Endodermal cell (in vitro differentiated cells): ENCODE results near the gene GPER1. TPM values are rescaled to one million over a fixed set of nuclear protein-coding genes. Genes with fewer than 3 reads are reported as not detected.

Experiments used
- DNase-seq: peaks from one replicate; pipeline ENCODE4 v3.0.0-alpha.2; 2017
- H3K27ac ChIP-seq: 2 replicates; pipeline ENCODE4 v1.5.1; 2013; ENCODE audit warnings: mild to moderate bottlenecking, low read depth, low read length, moderate library complexity
- H3K27me3 ChIP-seq: 2 replicates; pipeline ENCODE4 v1.6.1; 2013; ENCODE audit warnings: mild to moderate bottlenecking, low read length, moderate library complexity; ENCODE audit not compliant: insufficient read depth, control insufficient read depth, poor library complexity, severe bottlenecking
- H3K36me3 ChIP-seq: 2 replicates; pipeline ENCODE4 v1.7.0; 2013; ENCODE audit warnings: mild to moderate bottlenecking, low read length, moderate library complexity; ENCODE audit not compliant: control insufficient read depth, insufficient read depth
- H3K4me1 ChIP-seq: one replicate; pipeline ENCODE4 v1.7.0; 2013; ENCODE audit warnings: low read length; ENCODE audit not compliant: control insufficient read depth, insufficient read depth
- H3K4me3 ChIP-seq: 2 replicates; pipeline ENCODE4 v1.5.1; 2013; ENCODE audit warnings: mild to moderate bottlenecking, low read length, moderate library complexity
- H3K9ac ChIP-seq: 2 replicates; pipeline ENCODE4 v1.6.1; 2013; ENCODE audit warnings: mild to moderate bottlenecking, low read length, moderate library complexity; ENCODE audit not compliant: poor library complexity, severe bottlenecking; ENCODE audit errors: extremely low read depth
- H3K9me3 ChIP-seq: 2 replicates; pipeline ENCODE4 v1.6.1; 2013; ENCODE audit warnings: mild to moderate bottlenecking, low read length, moderate library complexity; ENCODE audit not compliant: control insufficient read depth
- H3K27ac Mint-ChIP-seq: 2 replicates; pipeline ENCODE4 v1.8.0; 2020; ENCODE audit warnings: mixed read lengths
- H3K27me3 Mint-ChIP-seq: 2 replicates; pipeline ENCODE4 v1.8.0; 2021; ENCODE audit warnings: mild to moderate bottlenecking, mixed read lengths; ENCODE audit not compliant: insufficient read depth
- H3K36me3 Mint-ChIP-seq: 2 replicates; pipeline ENCODE4 v1.8.0; 2020; ENCODE audit warnings: low read depth, mixed read lengths
- H3K4me1 Mint-ChIP-seq: 2 replicates; pipeline ENCODE4 v1.8.0; 2020; ENCODE audit warnings: mixed read lengths
- H3K4me3 Mint-ChIP-seq: 2 replicates; pipeline ENCODE4 v1.8.0; 2020; ENCODE audit warnings: mild to moderate bottlenecking, moderate library complexity, mixed read lengths
- H3K9me3 Mint-ChIP-seq: 2 replicates; pipeline ENCODE4 v1.8.0; 2020; ENCODE audit warnings: mild to moderate bottlenecking, mixed read lengths
- WGBS, 2 experiments: methylation state at CpG; one replicate each; pipeline versions ENCODE4 v1.1.5 to v1.1.7; 2013; ENCODE audit warnings: missing lambda C conversion rate in 2 of 2, mixed read lengths in 1 of 2; ENCODE audit not compliant: insufficient coverage in 1 of 2, insufficient read length in 1 of 2; 5-methylcytosine and 5-hydroxymethylcytosine counted together
- total RNA-seq, 2 donors: library from RNA; stranded (reverse); fragmentation: NEBNext Ultra II Directional in 1 of 2; extraction: Animal tissue kit (Norgen Biotek cat#: 25700) in 1 of 2; gene quantifications; 2 replicates in 1 of 2; 3 replicates in 1 of 2; pipeline ENCODE4 v1.2.1, GENCODE V29; 2021
- TF ChIP-seq, protein P1 (sequence below): fragments of 200-600 bp; sonication (generic); conservative IDR thresholded peaks from 2 replicates; pipeline ENCODE4 v1.5.0; 2021; ENCODE audit warnings: antibody characterized with exemption, mild to moderate bottlenecking

The GPER1 gene
- total RNA-seq, 2 donors from 2014 or later: 0.35 to 0.51 TPM

DNA sequence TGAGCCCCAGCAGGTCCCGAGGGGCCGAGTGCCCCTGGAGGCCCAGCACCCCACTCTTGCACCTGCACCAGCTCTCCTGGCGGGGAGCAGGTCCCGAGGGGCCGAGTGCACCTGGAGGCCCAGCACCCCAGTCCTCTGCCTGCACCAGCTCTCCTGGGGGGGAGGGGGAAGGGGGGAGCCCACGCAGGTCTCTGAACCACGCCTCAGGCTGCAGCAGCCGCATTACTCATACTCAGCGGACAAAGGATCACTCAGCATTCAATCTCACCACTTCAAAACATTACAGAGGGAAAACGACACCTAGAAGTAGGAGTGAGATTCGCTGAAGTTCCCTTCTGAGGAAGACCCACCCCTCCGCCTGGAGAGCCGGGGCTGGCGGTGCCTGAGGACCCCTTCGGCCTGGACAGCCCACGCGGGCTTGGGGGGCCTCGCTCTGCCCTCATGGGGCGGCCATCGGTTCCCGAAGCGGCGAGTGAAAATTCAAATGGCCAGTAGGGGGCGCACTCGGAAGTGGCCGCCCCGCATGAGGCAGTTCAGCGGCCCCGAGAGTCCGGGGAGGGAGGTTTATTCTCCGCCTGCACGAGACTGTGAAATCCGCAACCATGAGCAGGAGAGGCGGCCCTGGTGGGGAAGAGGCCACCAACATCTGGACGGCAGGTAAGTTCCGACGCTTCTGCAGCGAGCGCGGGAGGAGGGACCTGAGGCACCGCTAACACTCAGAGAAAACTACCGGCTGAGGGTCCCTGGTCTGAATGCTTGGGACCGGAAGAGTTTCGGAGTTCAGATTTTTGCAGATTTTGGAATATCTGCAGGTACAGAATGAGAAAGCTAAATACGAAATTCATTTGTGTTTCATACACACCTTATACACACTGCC is 1.1 kb upstream of the GPER1 start:
- peak overlapping the region; percentile 10 for H3K4me3 ChIP-seq
- H3K36me3 Mint-ChIP-seq: peaks cover under 1% of the 10 kb centered on the region
- peak; percentile 93 for DNase-seq

DNA sequence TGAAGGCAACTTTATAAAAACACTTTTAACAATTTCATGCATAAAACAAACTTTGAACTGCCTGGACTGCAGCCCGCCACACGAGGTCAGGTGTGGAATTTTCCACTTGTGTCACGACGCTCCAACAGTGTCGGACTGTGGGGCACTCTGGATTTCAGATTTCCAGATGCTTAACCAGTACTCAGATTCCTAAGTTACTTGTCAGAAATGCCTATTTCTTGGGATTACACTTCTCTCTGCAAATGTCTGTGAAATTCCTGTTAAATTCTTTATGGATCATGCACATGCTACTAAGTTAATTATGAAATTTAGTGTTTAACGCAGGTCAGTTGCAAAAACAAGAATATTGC is 473 bp upstream of the GPER1 start:
- Histone ChIP-seq H3K27ac (no peak overlapping the region), H3K36me3 (no peaks in the 10 kb centered on the region), H3K4me3 (peak overlapping the region; percentile 10), H3K9me3 (no peaks in the 10 kb centered on the region), H3K9ac (no peak overlapping the region), H3K27me3 (no peaks in the 10 kb centered on the region), H3K4me1 (peaks cover 4% of the 10 kb centered on the region)
- Mint-ChIP-seq H3K27me3 (no peaks in the 10 kb centered on the region), H3K36me3 (peaks cover 3% of the 10 kb centered on the region), H3K4me3 (peak overlapping the region; percentile 39), H3K9me3 (no peaks in the 10 kb centered on the region), H3K27ac (peak overlapping the region; percentile 48), H3K4me1 (peaks cover 21% of the 10 kb centered on the region)
- no peak for DNase-seq
- TF ChIP-seq, protein P1, sequence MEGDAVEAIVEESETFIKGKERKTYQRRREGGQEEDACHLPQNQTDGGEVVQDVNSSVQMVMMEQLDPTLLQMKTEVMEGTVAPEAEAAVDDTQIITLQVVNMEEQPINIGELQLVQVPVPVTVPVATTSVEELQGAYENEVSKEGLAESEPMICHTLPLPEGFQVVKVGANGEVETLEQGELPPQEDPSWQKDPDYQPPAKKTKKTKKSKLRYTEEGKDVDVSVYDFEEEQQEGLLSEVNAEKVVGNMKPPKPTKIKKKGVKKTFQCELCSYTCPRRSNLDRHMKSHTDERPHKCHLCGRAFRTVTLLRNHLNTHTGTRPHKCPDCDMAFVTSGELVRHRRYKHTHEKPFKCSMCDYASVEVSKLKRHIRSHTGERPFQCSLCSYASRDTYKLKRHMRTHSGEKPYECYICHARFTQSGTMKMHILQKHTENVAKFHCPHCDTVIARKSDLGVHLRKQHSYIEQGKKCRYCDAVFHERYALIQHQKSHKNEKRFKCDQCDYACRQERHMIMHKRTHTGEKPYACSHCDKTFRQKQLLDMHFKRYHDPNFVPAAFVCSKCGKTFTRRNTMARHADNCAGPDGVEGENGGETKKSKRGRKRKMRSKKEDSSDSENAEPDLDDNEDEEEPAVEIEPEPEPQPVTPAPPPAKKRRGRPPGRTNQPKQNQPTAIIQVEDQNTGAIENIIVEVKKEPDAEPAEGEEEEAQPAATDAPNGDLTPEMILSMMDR: no peak
- WGBS, 2 experiments: 85 to 91% methylated on average over 6 of the region's 6 CpGs

More for the DNA sequence above, 1.1 kb upstream of the GPER1 start:
- H3K9me3 ChIP-seq: no peaks in the 10 kb centered on the region
- Mint-ChIP-seq H3K4me1 (peaks cover 21% of the 10 kb centered on the region), H3K9me3 (no peaks in the 10 kb centered on the region), H3K4me3 (peak overlapping the region; percentile 39), H3K27me3 (no peaks in the 10 kb centered on the region), H3K27ac (no peak overlapping the region)
- 29 to 38% methylated on average over 14 to 44 of the region's 45 CpGs for WGBS, 2 experiments
- H3K27me3 ChIP-seq: no peaks in the 10 kb centered on the region
- H3K4me1 ChIP-seq: peaks cover 4% of the 10 kb centered on the region
- TF ChIP-seq, protein P1: peak; percentile 97
- H3K27ac ChIP-seq: no peak overlapping the region
- peak overlapping the region; percentile 28 for H3K9ac ChIP-seq
- no peaks in the 10 kb centered on the region for H3K36me3 ChIP-seq

DNA sequence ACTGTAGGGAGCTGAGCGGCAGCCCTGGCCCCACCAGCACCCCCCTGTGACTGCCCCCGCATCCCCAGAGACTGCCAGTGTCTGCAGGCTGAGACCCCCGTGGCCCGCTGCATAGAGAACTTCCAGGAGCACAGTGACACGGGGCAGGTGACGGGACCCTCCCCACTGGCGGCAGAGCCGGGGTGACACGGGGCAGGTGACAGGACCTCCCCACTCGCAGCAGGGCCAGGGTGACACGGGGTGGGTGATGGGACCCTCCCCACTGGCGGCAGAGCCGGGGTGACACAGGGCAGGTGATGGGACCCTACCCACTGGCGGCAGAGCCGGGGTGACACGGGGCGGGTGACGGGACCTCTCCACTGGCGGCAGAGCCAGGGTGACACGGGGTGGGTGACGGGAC is 2.3 kb downstream of the GPER1 start:
- Histone ChIP-seq H3K27me3 (no peaks in the 10 kb centered on the region), H3K36me3 (no peaks in the 10 kb centered on the region), H3K9ac (no peak overlapping the region), H3K4me3 (no peak overlapping the region), H3K4me1 (peaks cover 4% of the 10 kb centered on the region), H3K9me3 (no peaks in the 10 kb centered on the region), H3K27ac (no peak overlapping the region)
- Mint-ChIP-seq H3K27ac (no peak overlapping the region), H3K36me3 (peaks cover 3% of the 10 kb centered on the region), H3K4me3 (no peak overlapping the region), H3K9me3 (no peaks in the 10 kb centered on the region), H3K27me3 (no peaks in the 10 kb centered on the region), H3K4me1 (peaks cover 21% of the 10 kb centered on the region)
- TF ChIP-seq, protein P1: no peak
- 95 to 96% methylated on average over 14 to 21 of the region's 21 CpGs for WGBS, 2 experiments
- no peak for DNase-seq
